Endothelial cell of umbilical vein (primary cell): ENCODE measurements around the gene ZNF831. TPM values are rescaled to one million over a fixed set of nuclear protein-coding genes. Genes with fewer than 3 reads are reported as not detected.

ENCODE experiments used
- BruUV-seq: library from RNA; stranded (reverse); fragments of 400-500 nt; replicated peaks from 2 replicates; lab custom pipeline; 2021; lab: Mats Ljungman, UMichigan
- CTCF ChIA-PET: fragments of 300-600, 350-600 bp; sonication (Branson Sonifier 250); formaldehyde crosslinking; loops from one replicate; lab custom pipeline; 2021; ENCODE audit warnings: antibody characterized with exemption, inconsistent platforms; lab: Charles Lee
- POLR2A ChIA-PET: fragments of 300-600, 350-600 bp; sonication (Branson Sonifier 250); formaldehyde crosslinking; loops from one replicate; lab custom pipeline; 2021; ENCODE audit warnings: antibody characterized with exemption, inconsistent platforms; lab: Charles Lee
- DNase-seq: peaks from one replicate; pipeline ENCODE4 v3.0.0-alpha.2; 2011; ENCODE audit warnings: low read depth, low spot score
- FAIRE-seq: peaks from 2 replicates; lab custom pipeline; 2011; peaks lifted over from hg19 to GRCh38; lab: Jason Lieb, UNC
- H2AFZ ChIP-seq: 2 replicates; pipeline ENCODE4 v1.6.0; 2012; ENCODE audit warnings: low read depth, low read length, control low read depth, inconsistent platforms
- H3K27ac ChIP-seq: 2 replicates; pipeline ENCODE4 v1.5.1; 2011; ENCODE audit warnings: low read depth, mild to moderate bottlenecking, control low read depth, low read length, moderate library complexity; ENCODE audit not compliant: insufficient read depth
- H3K27me3 ChIP-seq, 2 experiments: 2 replicates each; pipeline versions ENCODE4 v1.6.0 to v1.6.1; 2011; ENCODE audit warnings: low read length in 2 of 2, mixed read lengths in 1 of 2; ENCODE audit not compliant: control insufficient read depth in 2 of 2, insufficient read depth in 2 of 2
- H3K36me3 ChIP-seq, 2 experiments: 2 replicates in 1 of 2; 3 replicates in 1 of 2; pipeline ENCODE4 v1.5.1; 2011; ENCODE audit warnings: low read length in 2 of 2, mild to moderate bottlenecking in 1 of 2, moderate library complexity in 1 of 2; ENCODE audit not compliant: control insufficient read depth in 2 of 2, insufficient read depth in 2 of 2; ENCODE audit errors: extremely low read depth in 1 of 2
- H3K4me1 ChIP-seq: 3 replicates; pipeline ENCODE4 v1.5.1; 2011; ENCODE audit warnings: mild to moderate bottlenecking, low read length; ENCODE audit not compliant: control insufficient read depth, insufficient read depth; ENCODE audit errors: extremely low read depth
- H3K4me2 ChIP-seq: 2 replicates; pipeline ENCODE4 v1.6.1; 2011; ENCODE audit warnings: low read length, control low read depth, mixed read lengths; ENCODE audit not compliant: insufficient read depth
- H3K4me3 ChIP-seq, 3 experiments: fragments of 200-600 bp in 1 of 3; sonication (generic), shearing (Covaris generic) in 1 of 3; replicated peaks in 1 of 3; 2 replicates each; pipeline ENCODE4 v1.5.1; 2011 to 2016; ENCODE audit warnings: control low read depth in 3 of 3, low read length in 3 of 3, mild to moderate bottlenecking in 2 of 3, inconsistent platforms in 1 of 3, low read depth in 1 of 3, moderate library complexity in 1 of 3; ENCODE audit not compliant: insufficient read depth in 1 of 3
- H3K79me2 ChIP-seq: 2 replicates; pipeline ENCODE4 v1.6.0; 2012; ENCODE audit warnings: low read length, inconsistent platforms; ENCODE audit not compliant: control insufficient read depth, insufficient read depth
- H3K9ac ChIP-seq: replicated peaks from 2 replicates; pipeline ENCODE3; 2011; ENCODE audit warnings: low read length, control low read depth; ENCODE audit not compliant: insufficient read depth; ENCODE audit errors: extremely low read depth
- H3K9me1 ChIP-seq: replicated peaks from 3 replicates; pipeline ENCODE4 v1.6.0; 2011; ENCODE audit warnings: mild to moderate bottlenecking, low read length; ENCODE audit not compliant: control insufficient read depth, insufficient read depth; ENCODE audit errors: extremely low read depth
- H3K9me3 ChIP-seq: replicated peaks from 2 replicates; pipeline ENCODE4 v1.5.1; 2012; ENCODE audit warnings: low read length, inconsistent platforms; ENCODE audit not compliant: control insufficient read depth, insufficient read depth
- H4K20me1 ChIP-seq: replicated peaks from 2 replicates; pipeline ENCODE3; 2011; ENCODE audit warnings: mild to moderate bottlenecking, low read length; ENCODE audit not compliant: control insufficient read depth, insufficient read depth; ENCODE audit errors: extremely low read depth
- EZH2 ChIP-seq: IDR thresholded peaks from 2 replicates; pipeline ENCODE4 v1.6.1; 2012; ENCODE audit warnings: borderline replicate concordance, low read depth, mild to moderate bottlenecking, moderate library complexity, low read length, inconsistent platforms; ENCODE audit not compliant: severe bottlenecking
- FOS ChIP-seq: IDR thresholded peaks from 2 replicates; pipeline ENCODE4 v1.6.1; 2011; ENCODE audit warnings: mild to moderate bottlenecking, low read length, moderate library complexity, borderline replicate concordance; ENCODE audit not compliant: insufficient read depth
- GATA2 ChIP-seq: IDR thresholded peaks from 2 replicates; pipeline ENCODE4 v1.7.0; 2011; ENCODE audit warnings: low read depth, mild to moderate bottlenecking, moderate library complexity, mixed read lengths, low read length; ENCODE audit not compliant: insufficient read length, insufficient read depth
- JUN ChIP-seq: IDR thresholded peaks from 2 replicates; pipeline ENCODE4 v1.6.1; 2011; ENCODE audit warnings: borderline replicate concordance, low read depth; ENCODE audit not compliant: insufficient read length, insufficient read depth
- MYC ChIP-seq: IDR thresholded peaks from one replicate; pipeline ENCODE4 v1.6.1; 2011; ENCODE audit warnings: mild to moderate bottlenecking, low read depth, low read length
- POLR2A ChIP-seq: IDR thresholded peaks from 2 replicates; pipeline ENCODE4 v1.6.1; 2012; ENCODE audit warnings: low read depth, mild to moderate bottlenecking, control low read depth, low read length
- POLR2AphosphoS5 ChIP-seq: IDR thresholded peaks from 2 replicates; pipeline ENCODE4 v1.6.1; 2012; ENCODE audit warnings: low read depth, mild to moderate bottlenecking, control low read depth, low read length, moderate library complexity; ENCODE audit not compliant: insufficient read depth
- dilution Hi-C: fragments of 300-500 bp; cut with MboI; formaldehyde crosslinking; loops from one replicate; pipeline ENCODE4 v1.15.0; 2019; ENCODE audit warnings: low sequenced_read_pairs; ENCODE audit not compliant: extremely low pct_ligation_motif_present
- intact Hi-C: fragments of 100-400 bp; cut with micrococcal nuclease; formaldehyde crosslinking; loops from one replicate; pipeline ENCODE4 v1.10.0; 2022
- polyA plus RNA-seq, 4 experiments: library from polyadenylated mRNA; depleted of rRNA in 3 of 4; stranded (reverse) in 3 of 4; unstranded in 1 of 4; fragments of >200 nt; gene quantifications; 2 replicates each; pipeline versions ENCODE4 v1.2.1 to v1.2.3, GENCODE V29; 2011 to 2012; ENCODE audit warnings: missing spikeins in 1 of 4
- total RNA-seq: library from RNA; stranded (reverse); gene quantifications from 2 replicates; pipeline ENCODE4 v1.2.3, GENCODE V29; 2021
- TF ChIP-seq, protein P1 (sequence below), 2 donors: IDR thresholded peaks; 1 replicate in 1 of 2; 2 replicates in 1 of 2; pipeline ENCODE4 v1.5.1; 2011; ENCODE audit warnings: low read length in 2 of 2, mild to moderate bottlenecking in 2 of 2, moderate library complexity in 2 of 2, control low read depth in 1 of 2, inconsistent platforms in 1 of 2, low read depth in 1 of 2; ENCODE audit not compliant: insufficient read depth in 1 of 2; ENCODE audit errors: extremely low read depth in 1 of 2
- TF ChIP-seq, protein P2 (sequence below): IDR thresholded peaks from 2 replicates; pipeline ENCODE4 v1.6.1; 2011; ENCODE audit not compliant: insufficient read depth, insufficient read length

Gene ZNF831
- total and polyA plus RNA-seq, 2 donors (not counting 3 experiments of a cell fraction or from before 2014, with no cell fraction given) = not detected

DNA sequence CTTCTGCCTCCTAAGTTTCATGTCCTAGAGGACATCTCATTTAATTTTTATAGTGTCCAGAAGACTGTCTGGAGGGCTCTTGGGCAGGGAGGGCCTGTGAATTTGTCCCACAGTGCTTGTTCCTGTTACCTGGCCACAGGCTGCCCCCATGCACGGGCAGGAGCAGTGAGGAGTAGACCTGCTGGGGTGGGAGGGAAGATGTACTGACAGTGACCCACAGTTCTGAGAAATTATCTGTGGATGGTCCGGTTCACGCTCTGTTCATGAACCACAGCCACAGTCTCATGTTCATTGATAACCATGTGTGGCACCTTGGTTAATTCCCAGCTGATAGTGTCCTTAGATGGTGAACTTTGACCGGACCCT, 18.8 kb upstream of the ZNF831 start:
- H3K4me3 ChIP-seq = no peak overlapping the region
- H3K9me3 ChIP-seq = no peaks in the 10 kb centered on the region
- no peak overlapping the region for H3K9ac ChIP-seq
- ChIA-PET POLR2A (no interaction called here), CTCF (no interaction called here)
- H3K9me1 ChIP-seq = no peaks in the 10 kb centered on the region
- BruUV-seq = no TSS peak
- no peaks in the 10 kb centered on the region for H3K4me1 ChIP-seq
- DNase-seq (no peak), FAIRE-seq (no peak)
- intact Hi-C loops = no loop called here
- H2AFZ ChIP-seq = no peak overlapping the region
- H3K36me3 ChIP-seq = no peaks in the 10 kb centered on the region
- H3K27ac ChIP-seq = no peak overlapping the region
- no peaks in the 10 kb centered on the region for H3K27me3 ChIP-seq
- no peaks in the 10 kb centered on the region for H4K20me1 ChIP-seq
- H3K4me2 ChIP-seq = no peak overlapping the region
- dilution Hi-C loops = no loop called here
- no peaks in the 10 kb centered on the region for H3K79me2 ChIP-seq
- TF ChIP-seq POLR2A = no peak
- TF ChIP-seq, protein P1, sequence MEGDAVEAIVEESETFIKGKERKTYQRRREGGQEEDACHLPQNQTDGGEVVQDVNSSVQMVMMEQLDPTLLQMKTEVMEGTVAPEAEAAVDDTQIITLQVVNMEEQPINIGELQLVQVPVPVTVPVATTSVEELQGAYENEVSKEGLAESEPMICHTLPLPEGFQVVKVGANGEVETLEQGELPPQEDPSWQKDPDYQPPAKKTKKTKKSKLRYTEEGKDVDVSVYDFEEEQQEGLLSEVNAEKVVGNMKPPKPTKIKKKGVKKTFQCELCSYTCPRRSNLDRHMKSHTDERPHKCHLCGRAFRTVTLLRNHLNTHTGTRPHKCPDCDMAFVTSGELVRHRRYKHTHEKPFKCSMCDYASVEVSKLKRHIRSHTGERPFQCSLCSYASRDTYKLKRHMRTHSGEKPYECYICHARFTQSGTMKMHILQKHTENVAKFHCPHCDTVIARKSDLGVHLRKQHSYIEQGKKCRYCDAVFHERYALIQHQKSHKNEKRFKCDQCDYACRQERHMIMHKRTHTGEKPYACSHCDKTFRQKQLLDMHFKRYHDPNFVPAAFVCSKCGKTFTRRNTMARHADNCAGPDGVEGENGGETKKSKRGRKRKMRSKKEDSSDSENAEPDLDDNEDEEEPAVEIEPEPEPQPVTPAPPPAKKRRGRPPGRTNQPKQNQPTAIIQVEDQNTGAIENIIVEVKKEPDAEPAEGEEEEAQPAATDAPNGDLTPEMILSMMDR (IDR thresholded peaks at IDR 0.05; ENCODE audit: extremely low read depth in 1 of 2, insufficient read depth in 1 of 2, low read depth in 1 of 2, low read length in 2 of 2) = no peak

DNA sequence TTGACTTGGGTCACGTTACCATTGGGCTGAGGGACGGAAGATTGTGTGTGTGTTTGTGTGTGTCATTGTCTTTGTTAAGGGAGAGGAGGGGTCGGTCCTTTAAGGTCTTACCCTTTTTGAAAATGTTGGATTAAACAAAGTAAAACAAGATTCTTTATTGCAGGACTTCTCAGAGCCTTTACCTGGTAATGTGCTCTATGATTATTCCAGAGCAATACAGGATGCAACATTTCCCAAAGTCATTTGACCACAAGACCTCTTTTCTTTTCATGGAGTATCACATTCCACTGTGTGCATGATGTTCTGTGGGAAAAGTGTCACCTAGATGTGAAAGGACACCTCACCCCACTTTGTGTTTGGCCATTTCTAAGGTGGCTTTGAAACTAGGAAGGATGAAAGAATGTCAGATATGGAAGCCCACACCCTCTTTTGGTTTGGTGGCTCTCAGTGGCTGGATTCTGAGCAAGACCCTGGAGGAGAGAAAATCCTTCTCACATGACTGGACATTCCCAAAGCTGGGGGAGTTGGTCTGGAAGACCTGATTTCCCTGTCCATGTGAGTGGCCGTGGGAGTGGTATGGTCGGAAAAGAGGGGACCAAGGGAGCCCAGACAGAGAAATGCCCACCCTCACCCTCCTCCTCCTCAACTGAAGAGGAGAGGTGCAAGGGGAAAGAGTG, 18.2 kb upstream of the ZNF831 start:
- Histone ChIP-seq H3K27ac (no peak overlapping the region), H3K9me1 (no peaks in the 10 kb centered on the region), H3K36me3 (no peaks in the 10 kb centered on the region), H3K9me3 (no peaks in the 10 kb centered on the region), H3K4me3 (no peak overlapping the region), H3K27me3 (no peaks in the 10 kb centered on the region), H3K4me1 (no peaks in the 10 kb centered on the region), H3K9ac (no peak overlapping the region), H3K4me2 (no peak overlapping the region), H4K20me1 (no peaks in the 10 kb centered on the region), H3K79me2 (no peaks in the 10 kb centered on the region), H2AFZ (no peak overlapping the region)
- BruUV-seq = no TSS peak
- TF ChIP-seq FOS (no peak), POLR2A (no peak), MYC (no peak), EZH2 (no peak), GATA2 (no peak), JUN (no peak), POLR2AphosphoS5 (no peak)
- TF ChIP-seq, protein P1 (IDR thresholded peaks at IDR 0.05; ENCODE audit: extremely low read depth in 1 of 2, insufficient read depth in 1 of 2, low read depth in 1 of 2, low read length in 2 of 2) = no peak
- TF ChIP-seq, protein P2, sequence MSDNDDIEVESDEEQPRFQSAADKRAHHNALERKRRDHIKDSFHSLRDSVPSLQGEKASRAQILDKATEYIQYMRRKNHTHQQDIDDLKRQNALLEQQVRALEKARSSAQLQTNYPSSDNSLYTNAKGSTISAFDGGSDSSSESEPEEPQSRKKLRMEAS = no peak
- DNase-seq (no peak), FAIRE-seq (no peak)
- dilution Hi-C loops (no loop called here), intact Hi-C loops (no loop called here)
- ChIA-PET CTCF (no interaction called here), POLR2A (no interaction called here)
